ENCODE measurements around the gene MORN1. TPM values are rescaled to one million over a fixed set of nuclear protein-coding genes. Genes with fewer than 3 reads are reported as not detected.

The MORN1 gene
- total and polyA plus RNA-seq, 2 of the 4 experiments (the other 2 are of a cell fraction) = 3.0 to 4.2 TPM

DNA sequence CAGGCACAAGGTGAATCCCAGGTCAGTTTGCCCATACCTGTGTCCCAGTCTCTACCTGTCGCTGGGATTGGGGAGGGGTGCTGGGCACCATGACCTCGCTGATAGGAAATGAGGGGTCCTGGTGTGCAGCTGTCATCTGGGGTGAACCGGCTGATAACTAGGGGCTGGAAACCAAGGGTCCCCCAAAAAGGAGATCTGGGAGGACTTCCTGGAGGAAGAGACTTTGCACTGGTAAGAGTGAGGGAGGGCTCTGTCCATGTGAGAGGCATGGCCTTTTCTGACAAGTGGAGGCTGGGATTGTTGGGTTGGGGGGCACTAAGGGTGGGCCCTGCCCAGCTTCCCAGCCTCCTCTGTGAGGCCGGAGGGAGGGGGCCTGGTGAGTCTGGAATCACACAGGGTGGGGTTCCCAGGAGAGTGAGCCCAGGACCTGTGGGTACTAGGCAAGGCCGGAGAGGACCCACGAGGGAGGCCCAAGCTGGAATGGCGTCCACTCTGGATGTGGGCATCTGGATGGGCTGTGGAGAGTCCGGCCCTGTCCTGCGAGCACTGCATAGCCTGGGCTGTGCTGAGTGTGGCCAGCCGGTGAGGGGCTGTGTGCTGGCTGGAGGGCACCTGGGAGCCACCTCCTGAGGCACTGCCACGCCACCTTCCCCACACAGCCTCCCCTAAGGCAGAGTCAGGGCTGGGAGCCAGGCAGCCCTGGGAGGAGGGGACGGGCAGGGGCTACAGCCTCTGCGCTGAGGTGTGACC is 25.9 kb upstream of the MORN1 start:
- Histone ChIP-seq H2BK120ac (ENCODE audit: low read depth, low read length) (no peak overlapping the region), H4K5ac (ENCODE audit: low read depth, low read length) (no peak overlapping the region), H2AK9ac (replicated peaks; ENCODE audit: low read depth, low read length, poor library complexity) (no peak overlapping the region), H3K14ac (replicated peaks; ENCODE audit: low read depth, low read length) (no peak overlapping the region), H3K18ac (ENCODE audit: low read depth, low read length) (no peak overlapping the region), H3K23ac (ENCODE audit: low read depth, low read length) (no peak overlapping the region), H2BK5ac (ENCODE audit: low read depth, low read length, poor library complexity, severe bottlenecking) (no peak overlapping the region), H2BK15ac (ENCODE audit: low read depth, low read length) (no peak overlapping the region), H3K4me3 (ENCODE audit: insufficient read depth, low read depth, low read length) (no peak overlapping the region), H2AK5ac (ENCODE audit: low read depth, low read length) (no peak overlapping the region), H3K9me1 (ENCODE audit: insufficient read depth, low read length) (no peaks in the 10 kb centered on the region), H3K9me3 (ENCODE audit: control insufficient read depth, insufficient read depth, low read length) (no peaks in the 10 kb centered on the region), H3K27ac (ENCODE audit: insufficient read depth, low read length) (no peak overlapping the region), H2BK20ac (ENCODE audit: low read depth, low read length) (no peak overlapping the region), H2AFZ (replicated peaks; ENCODE audit: low read length, poor library complexity) (no peak overlapping the region), H3K4ac (ENCODE audit: low read depth, low read length) (no peak overlapping the region), H3K79me1 (ENCODE audit: low read depth in 1 of 2, low read length in 2 of 2) (peaks cover 0 to 14% of the 10 kb centered on the region in 2 experiments; a peak in 1 of 4 replicates), H3K4me2 (ENCODE audit: low read depth, low read length) (no peak overlapping the region), H4K20me1 (ENCODE audit: insufficient read depth, low read length) (no peaks in the 10 kb centered on the region), H3K9ac (ENCODE audit: low read depth, low read length) (no peak overlapping the region), H4K8ac (ENCODE audit: low read depth in 2 of 2, low read length in 2 of 2) (no peak overlapping the region), H3K36me3 (ENCODE audit: control insufficient read depth, insufficient read depth, low read length) (no peaks in the 10 kb centered on the region), H3K56ac (ENCODE audit: extremely low read depth, insufficient read depth, low read length) (no peak overlapping the region), H3K27me3 (ENCODE audit: control insufficient read depth, insufficient read depth, low read length) (peaks cover 5% of the 10 kb centered on the region; the same call in 1 of the 2 replicates), H4K91ac (ENCODE audit: insufficient read depth, low read depth, low read length) (no peak overlapping the region), H3K4me1 (ENCODE audit: control insufficient read depth, insufficient read depth, low read length) (peaks cover 9% of the 10 kb centered on the region)
- in situ Hi-C loops (cut with MboI; ENCODE audit: low sequenced_read_pairs) (loop anchor here (25.0 kb wide), 1 partner anchor 895 kb away; no protein-coding TSS in a partner anchor), intact Hi-C loops (cut with micrococcal nuclease) (loop anchor here (10.0 kb wide), 1 partner anchor 898 kb away; no protein-coding TSS in a partner anchor), dilution Hi-C loops (cut with HindIII; ENCODE audit: low sequenced_read_pairs, unreplicated experiment) (no loop called here)
- BruUV-seq (replicated peaks) = no TSS peak
- POLR2A ChIA-PET (ENCODE audit: unreplicated experiment) = no interaction called here
- TF ChIP-seq RAD21 (IDR thresholded peaks at IDR 0.05; ENCODE audit: low read length) (no peak), MAFK (IDR thresholded peaks at IDR 0.05; ENCODE audit: low read depth, low read length) (no peak), MXI1 (IDR thresholded peaks at IDR 0.05; ENCODE audit: borderline replicate concordance, low read depth, low read length) (no peak), NFE2L2 (IDR thresholded peaks at IDR 0.05; ENCODE audit: low read depth, low read length) (no peak), RCOR1 (IDR thresholded peaks at IDR 0.05; ENCODE audit: insufficient replicate concordance, low read length) (no peak)
- ATAC-seq (ENCODE audit: low read depth) (no peak), DNase-seq (no peak)
- CTCF ChIA-PET = interaction anchor here (1.4 kb wide), 1 partner anchor 1007 kb away, joined by 5 read pairs; no protein-coding TSS in a partner anchor
- 83% methylated on average over 2 of the region's 13 CpGs; no CpG with 5 or more reads in 1 of the 2 experiments for WGBS, 2 experiments (ENCODE audit: extremely low coverage in 2 of 2, insufficient read length in 1 of 2)

All from IMR-90 (cell line).